ENCODE data around the gene TP53I13. TPM values are rescaled to one million over a fixed set of nuclear protein-coding genes. Genes with fewer than 3 reads are reported as not detected.

TP53I13 gene
- total and polyA plus RNA-seq, 2 of the 13 experiments (the other 11 are each of a cell fraction or from before 2014, with no cell fraction given), result 16.9 to 25.7 TPM

GRCh38 chr17:29595107-29595942 is 26.8 kb downstream of the TP53I13 start:
- H3K27me3 ChIP-seq (ENCODE audit: control insufficient read depth in 1 of 2, insufficient read depth in 2 of 2, low read length in 2 of 2), result peaks cover 3 to 33% of the 10 kb centered on the region in 2 experiments; a peak in 3 of 5 replicates
- in situ Hi-C loops (cut with HindIII; ENCODE audit: extremely low pct_ligation_motif_present, low pct_unique_long_range_greater_than_20kb) (no loop called here), intact Hi-C loops (cut with micrococcal nuclease; ENCODE audit: unreplicated experiment) (loop anchor here (10.0 kb wide), 1 partner anchor 221 kb away; no protein-coding TSS in a partner anchor)
- no peak overlapping the region for H3K4me3 ChIP-seq (replicated peaks in 1 of 3; ENCODE audit: insufficient read depth in 1 of 3, low read depth in 2 of 3, low read length in 3 of 3)
- ChIA-PET POLR2A (interaction anchor here (1.1 kb wide), 1 partner anchor 22 kb away, joined by 3 read pairs; no protein-coding TSS in a partner anchor), CTCF (ENCODE audit: low intra/inter-chr PET ratio, low total read pairs) (no interaction called here)
- 40% methylated on average over 1 of the region's 7 CpGs for WGBS (ENCODE audit: low lambda C conversion rate)
- H3K79me2 ChIP-seq (ENCODE audit: insufficient read depth, low read length), result no peaks in the 10 kb centered on the region
- no peaks in the 10 kb centered on the region for H4K20me1 ChIP-seq (ENCODE audit: insufficient read depth, low read length)
- no peak for FAIRE-seq
- H3K36me3 ChIP-seq (replicated peaks in 1 of 2; ENCODE audit: control insufficient read depth in 1 of 2, insufficient read depth in 2 of 2, low read length in 2 of 2), result no peaks in the 10 kb centered on the region
- no peak for DNase-seq (ENCODE audit: low spot score)
- no peak overlapping the region for H3K27ac ChIP-seq (ENCODE audit: extremely low read length, insufficient read depth, low read length)
- TF ChIP-seq ZNF652 (CRISPR knock-in tag; IDR thresholded peaks at IDR 0.05; ENCODE audit: borderline replicate concordance, low read depth) (peak; percentile 56), PCBP2 (optimal IDR thresholded peaks at IDR 0.05; ENCODE audit: low read depth, low read length, poor library complexity, severe bottlenecking) (no peak), HDAC6 (IDR thresholded peaks at IDR 0.05; ENCODE audit: low read depth, low read length) (no peak)
- no peak for ATAC-seq
- H2AFZ ChIP-seq (ENCODE audit: low read length), result no peak overlapping the region
- 0 out of 2 replicates have a peak overlapping the region, but pooled peaks have one; percentile 86 for H3K4me2 ChIP-seq (ENCODE audit: low read depth, low read length)
- H3K9me3 ChIP-seq (ENCODE audit: low read length), result no peaks in the 10 kb centered on the region
- no peak overlapping the region for H3K9ac ChIP-seq (ENCODE audit: insufficient read depth, low read depth, low read length)
- H3K4me1 ChIP-seq (ENCODE audit: insufficient read depth, low read length), result peaks cover 64% of the 10 kb centered on the region
- BruUV-seq (replicated peaks), result no TSS peak

DNA sequence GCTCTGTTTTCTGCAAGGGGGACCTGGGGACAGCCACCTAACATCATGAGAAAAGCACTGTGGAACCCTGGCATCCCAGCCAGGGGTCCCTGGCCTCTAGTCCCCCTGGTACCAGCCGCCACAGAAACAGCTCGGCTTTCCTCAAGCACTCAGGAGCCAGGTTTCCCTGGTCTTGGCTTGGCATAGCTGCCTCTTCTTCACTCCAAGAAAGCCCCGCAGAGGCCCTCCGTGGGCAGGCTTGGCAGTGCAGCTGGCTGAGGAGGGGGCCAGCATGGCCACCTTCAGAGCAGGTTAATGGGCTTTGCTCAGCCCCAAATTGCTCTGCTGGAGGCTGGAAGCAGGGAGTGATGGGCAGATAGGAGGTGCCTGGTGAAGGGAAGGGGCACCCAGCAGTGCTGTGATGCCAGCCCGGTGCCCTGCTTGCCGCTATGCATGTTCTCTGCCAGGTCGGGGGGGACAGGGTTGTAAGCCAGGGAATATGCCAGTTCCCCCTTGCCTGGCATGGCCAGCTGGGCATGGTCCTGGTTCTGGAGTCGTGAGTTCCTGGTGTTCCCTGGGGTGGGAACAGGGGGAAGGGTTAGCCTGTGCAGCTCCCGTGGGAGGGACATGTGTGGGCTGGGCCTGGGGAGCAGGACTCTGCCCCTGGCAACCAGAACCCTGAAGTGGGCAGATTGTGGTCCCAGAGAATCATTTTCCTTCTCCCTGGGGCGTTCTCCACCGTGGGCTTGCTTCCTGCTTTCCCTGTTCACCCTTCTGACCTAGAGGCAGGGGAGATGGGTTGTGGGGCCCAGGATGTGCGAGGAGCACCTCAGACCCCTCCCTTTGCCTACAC is 27.7 kb downstream of the TP53I13 start:
- in situ Hi-C loops (cut with HindIII; ENCODE audit: extremely low pct_ligation_motif_present, low pct_unique_long_range_greater_than_20kb), result no loop called here
- H4K20me1 ChIP-seq (ENCODE audit: insufficient read depth, low read length), result no peaks in the 10 kb centered on the region
- POLR2A ChIA-PET, result interaction anchor here (0.6 to 1.1 kb wide), 2 partner anchors 21 to 338 kb away, joined by 3 read pairs; no protein-coding TSS in a partner anchor
- H3K4me2 ChIP-seq (ENCODE audit: low read depth, low read length), result no peak overlapping the region
- intact Hi-C loops (cut with micrococcal nuclease; ENCODE audit: unreplicated experiment), result loop anchor here (10.0 kb wide), 1 partner anchor 221 kb away; no protein-coding TSS in a partner anchor
- H3K4me1 ChIP-seq (ENCODE audit: insufficient read depth, low read length), result peaks cover 57% of the 10 kb centered on the region
- H3K79me2 ChIP-seq (ENCODE audit: insufficient read depth, low read length), result no peaks in the 10 kb centered on the region
- no peaks in the 10 kb centered on the region for H3K9me3 ChIP-seq (ENCODE audit: low read length)
- no peak overlapping the region for H2AFZ ChIP-seq (ENCODE audit: low read length)
- no peak overlapping the region for H3K27ac ChIP-seq (ENCODE audit: extremely low read length, insufficient read depth, low read length)
- ATAC-seq (no peak), FAIRE-seq (no peak), DNase-seq (ENCODE audit: low spot score) (no peak)
- CTCF ChIA-PET (ENCODE audit: low intra/inter-chr PET ratio, low total read pairs), result no interaction called here
- H3K36me3 ChIP-seq (replicated peaks in 1 of 2; ENCODE audit: control insufficient read depth in 1 of 2, insufficient read depth in 2 of 2, low read length in 2 of 2), result no peaks in the 10 kb centered on the region
- H3K9ac ChIP-seq (ENCODE audit: insufficient read depth, low read depth, low read length), result no peak overlapping the region
- no peak overlapping the region for H3K4me3 ChIP-seq (replicated peaks in 1 of 3; ENCODE audit: insufficient read depth in 1 of 3, low read depth in 2 of 3, low read length in 3 of 3)
- peaks cover 3 to 33% of the 10 kb centered on the region in 2 experiments; a peak in 3 of 5 replicates for H3K27me3 ChIP-seq (ENCODE audit: control insufficient read depth in 1 of 2, insufficient read depth in 2 of 2, low read length in 2 of 2)
- 50% methylated on average over 4 of the region's 12 CpGs for WGBS (ENCODE audit: low lambda C conversion rate)
- BruUV-seq (replicated peaks), result no TSS peak
- no peak for TF ChIP-seq PCBP2 (optimal IDR thresholded peaks at IDR 0.05; ENCODE audit: low read depth, low read length, poor library complexity, severe bottlenecking)
- no peak for TF ChIP-seq SOX6 (IDR thresholded peaks at IDR 0.05)
- no peak for TF ChIP-seq SOX6 (CRISPR knock-in tag; IDR thresholded peaks at IDR 0.05)
- 0 out of 2 replicates have a peak, but pooled peaks have one; percentile 49 for TF ChIP-seq HNRNPL (IDR thresholded peaks at IDR 0.05; ENCODE audit: low read depth, low read length)
- TF ChIP-seq ZNF326 (CRISPR knock-in tag; IDR thresholded peaks at IDR 0.05; ENCODE audit: borderline replicate concordance), result no peak

Data from HepG2 (cell line).